K562 (cell line): Measurements from ENCODE around the gene SLC5A12. TPM values are rescaled to one million over a fixed set of nuclear protein-coding genes. Genes with fewer than 3 reads are reported as not detected.

Experiments used
- ATAC-seq: fragments of 200-7000 bp; cut with Tn5 transposase; 3 replicates; pipeline ENCODE4 v1.9.1; 2020; ENCODE audit warnings: moderate library complexity
- BruUV-seq: library from RNA; stranded (reverse); fragments of 400-500 nt; replicated peaks from 2 replicates; lab custom pipeline; 2021; lab: Mats Ljungman, UMichigan
- CTCF ChIA-PET: fragments of 300-600 bp; formaldehyde crosslinking; extraction: SDS; loops from one replicate; lab custom pipeline; 2021; ENCODE audit warnings: low intra/inter-chr PET ratio; lab: Yijun Ruan, JAX
- POLR2A ChIA-PET: fragments of 300-600, 350-650 bp; sonication (Branson Sonifier 250); formaldehyde crosslinking; extraction: SDS; loops from one replicate; lab custom pipeline; 2021; ENCODE audit warnings: antibody characterized with exemption, inconsistent platforms; lab: Yijun Ruan, JAX
- DNase-seq, 4 experiments: peaks; one replicate each; pipeline versions ENCODE4 v3.0.0 to v3.0.0-alpha.2; 2011 to 2018; ENCODE audit warnings: low spot score in 3 of 4, mixed read lengths in 3 of 4; ENCODE audit errors: extremely low read depth in 1 of 4
- FAIRE-seq: peaks from 2 replicates; lab custom pipeline; 2011; peaks lifted over from hg19 to GRCh38; lab: Jason Lieb, UNC
- H2AFZ ChIP-seq: 2 replicates; pipeline ENCODE4 v1.6.0; 2011; ENCODE audit warnings: low read depth, low read length, control low read depth, inconsistent platforms
- H3K27ac ChIP-seq: fragments of 200-600 bp; 3 replicates; pipeline ENCODE4 v1.8.0; 2011; ENCODE audit warnings: low read depth, mild to moderate bottlenecking, control low read depth, inconsistent platforms, low read length, moderate library complexity, mixed read lengths; ENCODE audit errors: extremely low read depth
- H3K27me3 ChIP-seq, 2 experiments: fragments of 300-600 bp in 1 of 2; 2 replicates in 1 of 2; 3 replicates in 1 of 2; pipeline versions ENCODE4 v1.6.0 to v1.8.0; 2011; ENCODE audit warnings: inconsistent platforms in 2 of 2, low read length in 2 of 2, mild to moderate bottlenecking in 1 of 2, mixed read lengths in 1 of 2, moderate library complexity in 1 of 2; ENCODE audit not compliant: control insufficient read depth in 2 of 2, insufficient read depth in 2 of 2
- H3K36me3 ChIP-seq: fragments of 300-600 bp; 3 replicates; pipeline ENCODE4 v1.8.0; 2011; ENCODE audit warnings: mild to moderate bottlenecking, low read length, inconsistent platforms; ENCODE audit not compliant: control insufficient read depth, insufficient read depth
- H3K4me1 ChIP-seq, 2 experiments: fragments of 200-600 bp in 1 of 2; replicated peaks in 1 of 2; 2 replicates in 1 of 2; 3 replicates in 1 of 2; pipeline versions ENCODE4 v1.5.1 to v1.8.0; 2011; ENCODE audit warnings: inconsistent platforms in 2 of 2, low read length in 2 of 2, mild to moderate bottlenecking in 1 of 2, mixed read lengths in 1 of 2, moderate library complexity in 1 of 2; ENCODE audit not compliant: control insufficient read depth in 2 of 2, insufficient read depth in 2 of 2
- H3K4me2 ChIP-seq: 2 replicates; pipeline ENCODE4 v1.6.1; 2011; ENCODE audit warnings: low read length, control low read depth, inconsistent platforms, mixed read lengths; ENCODE audit not compliant: insufficient read depth
- H3K4me3 ChIP-seq: fragments of 200-600 bp; sonication (generic), shearing (Covaris generic); 2 replicates; pipeline ENCODE4 v1.5.1; 2016; ENCODE audit warnings: control low read depth, inconsistent platforms
- H3K79me2 ChIP-seq: fragments of 200-600 bp; 3 replicates; pipeline ENCODE4 v1.8.0; 2011; ENCODE audit warnings: low read length, inconsistent platforms; ENCODE audit not compliant: control insufficient read depth, insufficient read depth
- H3K9ac ChIP-seq, 2 experiments: 2 replicates each; pipeline versions ENCODE4 v1.6.0 to v1.6.1; 2011; ENCODE audit warnings: low read depth in 2 of 2, low read length in 2 of 2, control low read depth in 1 of 2, inconsistent platforms in 1 of 2, mild to moderate bottlenecking in 1 of 2, mixed read lengths in 1 of 2; ENCODE audit not compliant: insufficient read depth in 1 of 2
- H3K9me1 ChIP-seq: one replicate; pipeline ENCODE4 v1.6.0; 2011; ENCODE audit warnings: inconsistent platforms, mild to moderate bottlenecking, low read length, moderate library complexity; ENCODE audit not compliant: control insufficient read depth, insufficient read depth
- H3K9me3 ChIP-seq: replicated peaks from 2 replicates; pipeline ENCODE4 v1.5.1; 2011; ENCODE audit warnings: low read depth, low read length, inconsistent platforms; ENCODE audit not compliant: control insufficient read depth, insufficient read depth
- H4K20me1 ChIP-seq: replicated peaks from 2 replicates; pipeline ENCODE4 v1.6.1; 2011; ENCODE audit warnings: low read length, inconsistent platforms, mixed read lengths; ENCODE audit not compliant: control insufficient read depth, insufficient read depth
- DNMT1 ChIP-seq: fragments of 450-650 bp; IDR thresholded peaks from 2 replicates; pipeline ENCODE4 v1.6.1; 2016; ENCODE audit warnings: antibody characterized with exemption, mild to moderate bottlenecking
- ESRRA ChIP-seq: fragments of 450-650 bp; IDR thresholded peaks from 2 replicates; pipeline ENCODE4 v1.6.1; 2014; ENCODE audit warnings: low read depth, mild to moderate bottlenecking, moderate library complexity, borderline replicate concordance
- HNRNPL ChIP-seq: fragments of 200-400 bp; formaldehyde crosslinking; IDR thresholded peaks from 2 replicates; pipeline ENCODE4 v1.6.1; 2017; ENCODE audit warnings: low read depth, mild to moderate bottlenecking, low read length
- MAZ ChIP-seq, 2 experiments: fragments of 450-650 bp in 1 of 2; sonication (generic) in 1 of 2; formaldehyde crosslinking; IDR thresholded peaks in 1 of 2; conservative IDR thresholded peaks in 1 of 2; 2 replicates each; pipeline versions ENCODE4 v1.4.0 to v1.5.0; 2020; ENCODE audit warnings: mild to moderate bottlenecking in 1 of 2, missing genetic modification reagents in 1 of 2
- PTTG1 ChIP-seq: fragments of 450-650 bp; IDR thresholded peaks from 2 replicates; pipeline ENCODE4 v1.6.1; 2016; ENCODE audit warnings: low read depth, mild to moderate bottlenecking, missing genetic modification characterization, missing compliant biosample characterization
- RHOXF2B ChIP-seq: fragments of 250-450 bp; sonication (Bioruptor Pico); conservative IDR thresholded peaks from 2 replicates; pipeline ENCODE4 v1.5.1; 2021
- SPI1 ChIP-seq: IDR thresholded peaks from 2 replicates; pipeline ENCODE4 v1.6.1; 2011; ENCODE audit warnings: low read depth, low read length, control low read depth, borderline replicate concordance
- XRCC3 ChIP-seq: fragments of 450-650 bp; IDR thresholded peaks from 2 replicates; pipeline ENCODE4 v1.6.1; 2017; ENCODE audit warnings: mild to moderate bottlenecking, moderate library complexity
- ZBTB1 ChIP-seq: sonication (generic); formaldehyde crosslinking; IDR thresholded peaks from 2 replicates; pipeline ENCODE4 v1.8.1; 2023; ENCODE audit warnings: missing genetic modification reagents, low read depth, mild to moderate bottlenecking, borderline replicate concordance
- ZBTB7A ChIP-seq: IDR thresholded peaks from 2 replicates; pipeline ENCODE4 v1.6.1; 2011; ENCODE audit warnings: low read depth, mild to moderate bottlenecking, low read length, moderate library complexity, borderline replicate concordance; ENCODE audit not compliant: control insufficient read depth
- ZNF316 ChIP-seq: fragments of 450-650 bp; IDR thresholded peaks from 2 replicates; pipeline ENCODE4 v1.6.1; 2016
- ZNF347 ChIP-seq: fragments of 450-650 bp; formaldehyde crosslinking; IDR thresholded peaks from 2 replicates; pipeline ENCODE4 v1.4.0; 2020; ENCODE audit warnings: low read depth, mild to moderate bottlenecking, moderate library complexity
- WGBS: fragments of 100-300 bp; shearing (Covaris generic); methylation state at CpG from one replicate; pipeline ENCODE4 v1.1.6; 2016; ENCODE audit warnings: low coverage, mixed read lengths; ENCODE audit not compliant: insufficient coverage; ENCODE audit errors: missing lambda C conversion rate; 5-methylcytosine and 5-hydroxymethylcytosine counted together
- in situ Hi-C: fragments of 300-500 bp; cut with MboI; formaldehyde crosslinking; loops from 4 replicates; pipeline ENCODE4 v1.15.0; 2018; ENCODE audit warnings: inconsistent platforms, mixed read lengths
- intact Hi-C: fragments of 100-400 bp; cut with micrococcal nuclease; formaldehyde crosslinking; loops from 2 replicates; pipeline ENCODE4 v1.14.2; 2022
- polyA plus RNA-seq, 8 experiments: library from polyadenylated mRNA; depleted of rRNA in 4 of 8; stranded (reverse) in 5 of 8; unstranded in 3 of 8; fragments of >200 nt; fragmentation: Nextera tagmentation in 2 of 8; fragmentation: Illumina TruSeq in 1 of 8; extraction: Ambion mirVana in 2 of 8; extraction: Trizol in 1 of 8; gene quantifications; 2 replicates each; pipeline versions ENCODE4 v1.2.1 to v1.2.3, GENCODE V29; 2011 to 2014; ENCODE audit warnings: inconsistent platforms in 1 of 8, missing spikeins in 1 of 8
- total RNA-seq, 7 experiments: library from RNA; depleted of rRNA in 6 of 7; stranded (reverse); fragments of >200 nt in 6 of 7; fragmentation: Illumina TruSeq in 2 of 7; extraction: Trizol in 2 of 7; gene quantifications; 2 replicates each; pipeline versions ENCODE4 v1.2.1 to v1.2.3, GENCODE V29; 2011 to 2021; ENCODE audit warnings: low replicate concordance in 1 of 7
- TF ChIP-seq, protein P1 (sequence below), 2 experiments: fragments of 150-350 bp in 1 of 2; IDR thresholded peaks; 2 replicates each; pipeline ENCODE4 v1.6.1; 2012 to 2016; ENCODE audit warnings: low read depth in 2 of 2, low read length in 2 of 2, mild to moderate bottlenecking in 1 of 2, moderate library complexity in 1 of 2
- TF ChIP-seq, protein P2 (sequence below): fragments of 200-400 bp; formaldehyde crosslinking; IDR thresholded peaks from 2 replicates; pipeline ENCODE4 v1.6.1; 2017; ENCODE audit warnings: mild to moderate bottlenecking, low read depth, low read length, moderate library complexity

The SLC5A12 gene
- total and polyA plus RNA-seq, 9 of the 15 experiments (the other 6 are each of a cell fraction or from before 2014, with no cell fraction given), result 0.03 to 0.16 (median 0.06) TPM; not detected in 5

DNA sequence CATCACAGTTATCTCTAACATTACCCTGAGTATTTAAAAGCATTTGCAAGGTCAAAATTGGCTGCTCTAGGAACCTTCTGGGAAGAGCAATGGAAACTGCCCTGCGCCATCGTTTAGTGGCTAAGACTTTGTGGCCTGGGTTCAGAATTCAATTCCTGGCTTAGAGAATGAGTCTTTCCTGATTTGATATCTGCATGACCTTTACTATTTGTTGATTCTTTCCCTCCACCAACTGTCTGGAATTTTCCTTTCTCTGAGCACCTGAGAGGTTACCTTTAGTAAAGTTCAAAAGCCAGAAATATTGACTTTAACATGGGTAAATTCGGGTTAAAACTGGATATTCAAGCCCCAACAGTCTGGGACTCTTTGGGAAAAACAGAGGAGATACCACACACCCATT lies 43.0 kb upstream of the SLC5A12 start:
- H3K9ac ChIP-seq, result no peak overlapping the region

More for the DNA sequence above, 43.0 kb upstream of the SLC5A12 start:
- H3K4me2 ChIP-seq, result no peak overlapping the region
- H3K4me1 ChIP-seq, result no peaks in the 10 kb centered on the region
- in situ Hi-C loops (loop anchor here (25.0 kb wide), 1 partner anchor 722 kb away; no protein-coding TSS in a partner anchor), intact Hi-C loops (no loop called here)
- 0% methylated on average over 3 of the region's 3 CpGs for WGBS
- no peak overlapping the region for H3K27ac ChIP-seq
- H4K20me1 ChIP-seq, result no peaks in the 10 kb centered on the region
- ATAC-seq (no peak), FAIRE-seq (no peak), DNase-seq (no peak)
- no peaks in the 10 kb centered on the region for H3K27me3 ChIP-seq
- ChIA-PET POLR2A (no interaction called here), CTCF (no interaction called here)
- no peaks in the 10 kb centered on the region for H3K9me3 ChIP-seq
- H3K9me1 ChIP-seq, result no peaks in the 10 kb centered on the region
- H3K36me3 ChIP-seq, result no peaks in the 10 kb centered on the region
- H2AFZ ChIP-seq, result no peak overlapping the region
- H3K79me2 ChIP-seq, result no peaks in the 10 kb centered on the region
- BruUV-seq, result no TSS peak
- no peak overlapping the region for H3K4me3 ChIP-seq
- TF ChIP-seq MAZ (CRISPR knock-in tag; conservative IDR thresholded peaks at IDR 0.05 in 1 of 2, IDR thresholded peaks at IDR 0.05 in 1 of 2) (no peak), XRCC3 (no peak), ZNF347 (no peak), DNMT1 (no peak), HNRNPL (no peak), PTTG1 (tag) (no peak), RHOXF2B (CRISPR knock-in tag) (no peak), ZBTB7A (no peak), ZBTB1 (no peak), ZNF316 (no peak), SPI1 (no peak), ESRRA (no peak)
- TF ChIP-seq, protein P1, sequence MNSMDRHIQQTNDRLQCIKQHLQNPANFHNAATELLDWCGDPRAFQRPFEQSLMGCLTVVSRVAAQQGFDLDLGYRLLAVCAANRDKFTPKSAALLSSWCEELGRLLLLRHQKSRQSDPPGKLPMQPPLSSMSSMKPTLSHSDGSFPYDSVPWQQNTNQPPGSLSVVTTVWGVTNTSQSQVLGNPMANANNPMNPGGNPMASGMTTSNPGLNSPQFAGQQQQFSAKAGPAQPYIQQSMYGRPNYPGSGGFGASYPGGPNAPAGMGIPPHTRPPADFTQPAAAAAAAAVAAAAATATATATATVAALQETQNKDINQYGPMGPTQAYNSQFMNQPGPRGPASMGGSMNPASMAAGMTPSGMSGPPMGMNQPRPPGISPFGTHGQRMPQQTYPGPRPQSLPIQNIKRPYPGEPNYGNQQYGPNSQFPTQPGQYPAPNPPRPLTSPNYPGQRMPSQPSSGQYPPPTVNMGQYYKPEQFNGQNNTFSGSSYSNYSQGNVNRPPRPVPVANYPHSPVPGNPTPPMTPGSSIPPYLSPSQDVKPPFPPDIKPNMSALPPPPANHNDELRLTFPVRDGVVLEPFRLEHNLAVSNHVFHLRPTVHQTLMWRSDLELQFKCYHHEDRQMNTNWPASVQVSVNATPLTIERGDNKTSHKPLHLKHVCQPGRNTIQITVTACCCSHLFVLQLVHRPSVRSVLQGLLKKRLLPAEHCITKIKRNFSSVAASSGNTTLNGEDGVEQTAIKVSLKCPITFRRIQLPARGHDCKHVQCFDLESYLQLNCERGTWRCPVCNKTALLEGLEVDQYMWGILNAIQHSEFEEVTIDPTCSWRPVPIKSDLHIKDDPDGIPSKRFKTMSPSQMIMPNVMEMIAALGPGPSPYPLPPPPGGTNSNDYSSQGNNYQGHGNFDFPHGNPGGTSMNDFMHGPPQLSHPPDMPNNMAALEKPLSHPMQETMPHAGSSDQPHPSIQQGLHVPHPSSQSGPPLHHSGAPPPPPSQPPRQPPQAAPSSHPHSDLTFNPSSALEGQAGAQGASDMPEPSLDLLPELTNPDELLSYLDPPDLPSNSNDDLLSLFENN (IDR thresholded peaks at IDR 0.05; ENCODE audit: low read depth in 2 of 2, low read length in 2 of 2), result no peak
- TF ChIP-seq, protein P2, sequence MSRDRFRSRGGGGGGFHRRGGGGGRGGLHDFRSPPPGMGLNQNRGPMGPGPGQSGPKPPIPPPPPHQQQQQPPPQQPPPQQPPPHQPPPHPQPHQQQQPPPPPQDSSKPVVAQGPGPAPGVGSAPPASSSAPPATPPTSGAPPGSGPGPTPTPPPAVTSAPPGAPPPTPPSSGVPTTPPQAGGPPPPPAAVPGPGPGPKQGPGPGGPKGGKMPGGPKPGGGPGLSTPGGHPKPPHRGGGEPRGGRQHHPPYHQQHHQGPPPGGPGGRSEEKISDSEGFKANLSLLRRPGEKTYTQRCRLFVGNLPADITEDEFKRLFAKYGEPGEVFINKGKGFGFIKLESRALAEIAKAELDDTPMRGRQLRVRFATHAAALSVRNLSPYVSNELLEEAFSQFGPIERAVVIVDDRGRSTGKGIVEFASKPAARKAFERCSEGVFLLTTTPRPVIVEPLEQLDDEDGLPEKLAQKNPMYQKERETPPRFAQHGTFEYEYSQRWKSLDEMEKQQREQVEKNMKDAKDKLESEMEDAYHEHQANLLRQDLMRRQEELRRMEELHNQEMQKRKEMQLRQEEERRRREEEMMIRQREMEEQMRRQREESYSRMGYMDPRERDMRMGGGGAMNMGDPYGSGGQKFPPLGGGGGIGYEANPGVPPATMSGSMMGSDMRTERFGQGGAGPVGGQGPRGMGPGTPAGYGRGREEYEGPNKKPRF, result no peak
